Fibroblast of skin of right quadriceps (primary cell): ENCODE results near the gene IQCC.

Source experiments
- DNase-seq: peaks from one replicate; pipeline ENCODE4 v3.0.0-alpha.2; 2013

Gene IQCC

DNA sequence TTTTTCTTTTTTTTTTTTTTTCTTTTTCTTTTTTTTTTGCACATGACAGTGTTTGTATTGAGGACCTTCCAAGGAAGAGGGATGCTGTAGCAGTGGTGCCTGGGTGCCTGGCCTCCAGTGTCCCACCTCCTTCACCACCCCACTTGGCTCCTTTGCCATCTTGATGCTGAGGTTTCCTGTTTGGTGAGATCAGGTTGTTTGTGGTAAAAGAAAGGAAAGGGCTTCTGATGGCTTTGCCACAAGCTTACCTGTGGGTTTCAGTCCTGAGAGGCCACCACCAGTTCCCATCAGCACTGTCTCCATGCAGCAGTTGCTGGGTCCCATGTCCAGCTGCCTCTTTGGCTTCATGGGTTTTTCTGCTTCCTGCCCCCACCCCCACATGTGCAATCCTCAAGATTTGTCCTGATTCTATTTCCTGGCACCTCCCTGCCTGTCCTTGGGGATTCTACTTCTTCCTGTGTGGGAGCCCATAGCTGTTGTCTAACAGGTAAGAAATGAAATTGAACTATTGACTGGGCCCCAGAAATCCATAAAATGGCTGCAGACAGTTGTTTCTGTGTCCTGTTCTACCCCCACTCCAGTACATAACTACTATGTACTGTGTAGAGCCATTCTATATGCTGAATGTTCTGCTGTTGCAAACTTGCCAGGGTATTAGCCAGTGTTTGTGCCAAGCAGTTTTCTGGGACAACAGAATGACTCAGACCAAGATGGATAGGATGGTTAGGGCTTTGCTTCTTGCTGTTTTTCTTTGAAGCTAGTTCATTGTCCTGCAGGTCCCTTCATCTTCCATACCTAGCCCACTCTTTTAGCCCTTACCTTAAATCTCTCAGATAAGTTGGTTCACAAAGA, 9.3 kb upstream of the IQCC start:
- no peak for DNase-seq

DNA sequence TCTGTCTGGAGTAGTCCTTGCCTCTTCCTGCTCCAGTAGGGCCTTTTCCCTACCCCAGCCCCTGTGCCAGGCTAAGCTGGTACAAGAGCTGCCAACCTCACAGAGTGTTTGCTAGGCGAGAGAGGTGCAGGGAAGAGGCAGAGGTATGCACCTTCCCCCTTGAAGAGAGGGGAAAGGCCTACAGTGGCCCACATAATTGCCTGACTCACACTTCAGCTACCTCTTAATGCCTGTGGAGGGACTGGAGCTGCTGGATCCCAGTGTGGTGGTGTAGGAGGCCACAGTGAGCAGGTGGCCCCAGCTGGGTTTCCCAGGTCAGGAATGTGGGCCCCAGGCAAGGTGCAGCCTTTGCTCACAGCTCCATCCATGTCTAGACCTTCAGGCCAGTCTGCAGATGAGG, 8.4 kb upstream of the IQCC start:
- no peak for DNase-seq

DNA sequence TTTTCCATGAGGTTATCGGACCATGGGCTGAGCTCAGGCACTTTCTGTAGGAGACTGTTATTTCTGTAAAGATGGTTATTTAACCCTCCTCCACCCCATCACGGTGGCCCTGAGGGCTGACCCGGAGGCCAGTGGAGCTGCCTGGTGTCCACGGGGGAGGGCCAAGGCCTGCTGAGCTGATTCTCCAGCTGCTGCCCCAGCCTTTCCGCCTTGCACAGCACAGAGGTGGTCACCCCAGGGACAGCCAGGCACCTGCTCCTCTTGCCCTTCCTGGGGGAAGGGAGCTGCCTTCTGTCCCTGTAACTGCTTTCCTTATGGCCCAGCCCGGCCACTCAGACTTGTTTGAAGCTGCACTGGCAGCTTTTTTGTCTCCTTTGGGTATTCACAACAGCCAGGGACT, 7.6 kb upstream of the IQCC start:
- no peak for DNase-seq

GRCh38 chr1:32198237-32199042, 7.0 kb upstream of the IQCC start:
- no peak for DNase-seq

DNA sequence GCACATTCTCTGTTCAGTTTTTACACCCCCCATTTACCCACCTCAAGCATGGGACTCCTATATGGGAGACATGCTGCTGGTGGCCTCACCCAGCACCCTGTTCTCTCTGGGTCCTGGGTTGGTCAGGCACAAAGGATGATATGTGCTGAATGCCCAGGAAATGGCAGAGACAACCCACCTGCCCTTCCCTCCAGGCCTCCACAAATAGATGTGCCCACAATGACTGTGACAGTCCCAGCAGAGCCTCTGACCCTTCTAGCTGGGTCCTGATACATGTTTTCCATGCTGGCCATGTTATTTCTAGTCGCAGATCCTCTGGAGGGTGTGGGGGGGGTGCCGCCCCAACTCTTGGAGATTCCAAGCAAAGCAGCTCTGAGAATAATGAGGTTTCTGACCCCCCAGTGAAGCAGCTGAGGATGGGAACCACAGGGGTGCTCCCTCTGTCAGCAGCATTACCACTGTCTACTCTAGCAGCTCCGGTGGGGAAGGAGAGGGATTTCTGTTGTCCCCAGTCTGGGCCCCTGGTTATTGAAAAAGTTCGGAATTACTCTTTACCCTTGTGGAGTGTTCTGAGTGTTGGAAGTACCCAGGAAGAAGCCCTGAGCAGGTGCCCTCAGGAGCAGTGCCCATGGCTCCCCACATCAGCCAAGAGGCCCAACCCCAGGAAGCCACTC, 6.3 kb upstream of the IQCC start:
- no peak for DNase-seq

- no peak for DNase-seq
Measured at GRCh38 chr1:32199717-32200072, 5.8 kb upstream of the IQCC start.

- peak; percentile 67 for DNase-seq
Measured at GRCh38 chr1:32200226-32201010, 5.1 kb upstream of the IQCC start, which contains the start of gene CCDC28B. TSS of gene CCDC28B (plus strand) at chr1:32200595. CDS start at chr1:32201936, 1,341 bp downstream.

DNA sequence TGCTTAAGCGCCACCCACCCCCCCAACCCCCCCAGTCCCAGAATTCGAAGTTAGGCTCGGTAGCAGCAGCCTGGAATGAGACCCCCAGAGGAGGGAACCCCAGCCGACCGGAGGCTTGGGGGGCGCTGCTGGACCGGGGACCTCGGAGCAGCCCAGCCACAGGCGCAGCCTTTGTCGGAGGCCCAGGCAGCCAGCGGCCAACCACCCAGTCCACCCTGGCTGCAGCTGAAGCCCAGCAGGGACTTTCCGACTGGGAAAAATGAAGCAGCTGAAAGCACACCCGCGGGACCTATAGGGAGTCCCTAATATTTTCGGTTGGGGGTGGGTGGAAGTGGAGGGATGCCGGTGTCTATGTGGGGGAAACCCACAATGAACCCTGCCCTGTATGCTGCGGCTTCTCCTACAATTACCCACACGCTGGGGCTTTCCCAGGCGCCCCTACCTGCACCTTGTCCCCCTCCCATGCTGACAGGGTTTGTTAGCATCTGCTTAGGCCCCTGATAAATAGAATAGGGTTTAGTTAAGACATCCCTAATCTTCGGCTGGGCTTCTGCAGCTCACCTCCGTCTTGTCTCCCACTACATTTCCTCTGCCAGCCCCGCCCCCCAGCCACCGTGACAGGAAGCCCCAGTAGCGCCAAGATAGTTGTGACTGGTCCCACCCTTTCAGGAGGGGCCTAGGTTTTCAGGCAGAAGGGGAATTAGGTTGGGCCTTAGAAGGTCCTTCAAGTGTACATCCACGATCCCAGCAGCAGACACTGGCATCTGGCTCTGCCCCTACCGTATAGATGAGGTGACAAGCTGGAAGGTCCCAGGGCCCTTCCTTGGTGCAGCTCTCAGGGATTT, 4.2 kb upstream of the IQCC start:
- DNase-seq = peak; percentile 60

- no peak for DNase-seq
Measured at GRCh38 chr1:32204943-32205361, 519 bp upstream of the IQCC start.

DNA sequence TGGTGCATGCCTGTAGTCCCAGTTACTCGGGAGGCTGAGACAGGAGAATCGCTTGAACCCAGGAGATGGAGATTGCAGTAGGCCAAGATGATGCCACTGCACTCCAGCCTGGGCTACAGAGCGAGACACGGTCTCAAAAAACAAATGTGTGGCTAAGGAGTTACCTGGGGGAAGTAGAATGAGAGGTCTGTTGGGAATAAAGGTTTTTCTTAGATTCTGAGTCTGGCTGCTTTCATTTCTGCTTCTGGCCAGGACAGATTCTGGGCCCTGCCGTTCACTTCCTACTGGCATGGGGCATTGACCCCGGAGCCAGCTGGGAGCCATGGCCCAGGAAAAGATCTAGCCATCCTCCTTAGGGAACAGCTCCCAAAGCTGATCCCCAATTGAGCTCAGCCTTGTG, 3.0 kb downstream of the IQCC start:
- no peak for DNase-seq

DNA sequence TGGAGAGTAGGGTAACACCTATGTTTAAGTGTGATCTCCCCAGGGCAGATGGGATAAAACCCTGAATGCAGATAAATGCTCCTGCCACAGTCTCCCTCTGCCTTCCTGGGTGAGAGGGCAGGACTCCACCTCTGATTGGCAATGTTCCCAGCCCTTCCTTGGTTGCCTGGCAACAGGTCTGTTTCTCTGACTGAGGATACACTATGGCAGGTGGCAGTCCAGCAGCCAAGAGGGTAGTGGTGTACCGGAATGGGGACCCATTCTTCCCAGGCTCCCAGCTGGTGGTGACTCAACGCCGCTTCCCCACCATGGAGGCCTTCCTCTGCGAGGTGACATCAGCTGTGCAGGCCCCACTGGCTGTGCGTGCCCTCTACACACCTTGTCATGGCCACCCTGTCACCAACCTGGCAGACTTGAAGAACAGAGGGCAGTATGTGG, 3.4 kb downstream of the IQCC start, which contains the start of gene DCDC2B:
DCDC2B (plus strand) TSS at position 199 of the 438 bp plus-strand sequence; CDS start at position 204, 5 bp downstream.
- peak; percentile 30 for DNase-seq

GRCh38 chr1:32215629-32216480, 10.4 kb downstream of the IQCC start:
- peak; percentile 59 for DNase-seq

DNA sequence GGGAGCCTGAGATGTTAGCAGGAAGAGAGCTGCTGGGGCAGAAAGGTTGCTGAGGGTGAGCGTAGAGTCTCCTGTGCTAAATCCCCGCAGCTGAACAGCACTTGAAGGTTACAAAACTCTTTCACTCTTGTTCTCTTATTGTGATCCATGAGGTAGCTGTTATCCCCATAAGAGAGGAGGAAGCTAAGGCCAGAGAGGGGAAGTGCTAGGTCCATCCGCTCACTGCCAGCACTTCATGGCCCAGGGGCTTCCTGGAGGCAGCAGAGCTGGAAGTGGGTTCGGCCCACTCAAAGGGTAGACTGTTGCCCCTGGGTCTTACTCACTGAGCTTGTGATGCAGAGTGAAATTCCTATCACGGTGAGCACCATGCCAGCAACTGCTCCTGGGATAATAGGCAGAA, 11.1 kb downstream of the IQCC start:
- DNase-seq = no peak

GRCh38 chr1:32219022-32219421, 13.6 kb downstream of the IQCC start:
- peak; percentile 36 for DNase-seq

GRCh38 chr1:32220746-32221580, 15.5 kb downstream of the IQCC start:
- no peak for DNase-seq

DNA sequence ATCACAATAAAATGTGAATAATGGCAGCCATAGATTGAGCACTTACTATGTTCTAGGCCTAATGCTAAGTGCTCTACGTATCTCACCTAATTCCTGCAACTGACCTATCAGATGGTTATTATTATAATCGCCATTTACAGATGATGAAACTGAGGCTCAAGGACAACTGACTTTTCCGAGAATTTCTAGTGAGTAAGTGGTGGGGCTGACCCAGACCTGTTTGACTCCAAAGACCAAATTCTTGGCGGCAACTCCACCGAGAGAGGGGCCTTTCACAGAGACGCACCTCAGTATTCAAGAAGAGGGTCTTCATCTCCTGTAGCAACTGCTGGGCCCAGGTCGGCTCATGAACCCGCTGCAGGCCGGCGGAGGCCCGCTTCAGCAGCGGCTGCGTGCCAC, 16.1 kb downstream of the IQCC start:
- DNase-seq = no peak

DNA sequence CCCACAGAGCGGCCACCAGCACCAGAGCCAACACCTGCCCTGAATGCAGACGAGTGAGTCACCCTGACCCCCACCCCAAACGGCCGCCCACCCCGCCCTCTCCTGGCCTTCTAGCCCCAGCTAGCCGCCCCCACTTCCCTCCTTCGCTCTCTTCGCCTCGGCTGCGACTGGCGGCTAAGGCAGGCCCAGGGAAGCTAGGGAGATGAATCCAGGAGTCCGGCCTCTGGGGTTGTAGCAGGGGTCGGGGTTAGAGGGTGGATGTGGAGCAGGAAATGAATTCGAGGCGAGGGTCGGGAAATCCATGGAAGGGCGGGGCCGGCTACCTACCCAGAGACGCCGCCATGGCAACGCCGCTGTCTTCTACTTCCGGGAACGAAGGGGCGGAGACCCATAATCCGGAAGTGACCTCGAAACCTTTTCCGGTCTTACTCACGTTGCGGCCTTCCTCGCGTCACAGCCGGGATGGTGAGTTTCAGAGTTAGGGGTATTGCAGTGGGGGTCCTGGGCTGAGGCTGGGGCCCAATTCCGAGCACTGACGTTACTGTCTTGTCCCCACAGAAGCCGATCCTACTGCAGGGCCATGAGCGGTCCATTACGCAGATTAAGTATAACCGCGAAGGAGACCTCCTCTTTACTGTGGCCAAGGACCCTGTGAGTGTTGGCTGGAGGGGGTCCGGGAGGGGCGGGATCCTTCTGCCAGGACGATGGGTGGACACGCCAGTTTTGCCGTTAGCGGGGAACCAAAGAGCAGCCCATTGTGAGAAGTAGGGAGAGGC, 16.7 kb downstream of the IQCC start, which contains the start of the genes EIF3I and TMEM234:
EIF3I (plus strand) TSS at position 428 of the 776 bp plus-strand sequence; CDS start at position 463, 35 bp downstream.
TMEM234 (minus strand) TSS at position 374 of the 776 bp plus-strand sequence; CDS start at position 343, 31 bp downstream.
- DNase-seq = peak; percentile 89

GRCh38 chr1:32223683-32224082, 18.2 kb downstream of the IQCC start:
- no peak for DNase-seq
